SK-N-SH (cell line): Measurements from ENCODE around the gene SLC50A1. TPM values are rescaled to one million over a fixed set of nuclear protein-coding genes. Genes with fewer than 3 reads are reported as not detected.

Experiments
- CTCF ChIA-PET: fragments of 300-600, 350-600 bp; formaldehyde crosslinking; extraction: SDS; loops from one replicate; lab custom pipeline; 2021; lab: Yijun Ruan, JAX
- POLR2A ChIA-PET: fragments of 350-600 bp; sonication (Branson Sonifier 250); formaldehyde crosslinking; extraction: SDS; loops from one replicate; lab custom pipeline; 2020; ENCODE audit warnings: antibody characterized with exemption, inconsistent platforms; lab: Yijun Ruan, JAX
- DNase-seq: peaks from one replicate; pipeline ENCODE4 v3.0.0; 2012
- H2AFZ ChIP-seq: fragments of 200-600 bp; sonication (generic); 2 replicates; pipeline ENCODE4 v1.8.1; 2016; ENCODE audit warnings: antibody characterized with exemption, mild to moderate bottlenecking, low read depth
- H3F3A ChIP-seq: fragments of 200-600 bp; sonication (generic); replicated peaks from 2 replicates; pipeline ENCODE3; 2016; ENCODE audit warnings: antibody characterized with exemption, mild to moderate bottlenecking; ENCODE audit not compliant: insufficient read depth
- H3K27ac ChIP-seq, 2 experiments: fragments of 200-500 bp in 1 of 2; fragments of 200-600 bp in 1 of 2; sonication (Bioruptor generic) in 1 of 2; sonication (generic), shearing (Covaris generic) in 1 of 2; 2 replicates each; pipeline versions ENCODE4 v1.5.1 to v1.6.1; 2014 to 2016; ENCODE audit warnings: low read depth in 2 of 2, inconsistent platforms in 1 of 2, low read length in 1 of 2, mild to moderate bottlenecking in 1 of 2, mixed read lengths in 1 of 2
- H3K27me3 ChIP-seq: fragments of 200-600 bp; sonication (generic), shearing (Covaris generic); 2 replicates; pipeline ENCODE4 v1.6.1; 2016; ENCODE audit warnings: mixed run types; ENCODE audit not compliant: insufficient read depth
- H3K36me3 ChIP-seq, 2 experiments: fragments of 200-500 bp in 1 of 2; fragments of 200-600 bp in 1 of 2; sonication (Bioruptor generic) in 1 of 2; sonication (generic) in 1 of 2; replicated peaks in 1 of 2; 2 replicates each; pipeline versions ENCODE3 to v1.5.1; 2014 to 2016; ENCODE audit warnings: low read length in 1 of 2, mild to moderate bottlenecking in 1 of 2; ENCODE audit not compliant: insufficient read depth in 2 of 2, control insufficient read depth in 1 of 2
- H3K4me1 ChIP-seq, 2 experiments: fragments of 200-500 bp in 1 of 2; fragments of 200-600 bp in 1 of 2; sonication (Bioruptor generic) in 1 of 2; sonication (generic), shearing (Covaris generic) in 1 of 2; 2 replicates each; pipeline versions ENCODE4 v1.5.1 to v1.6.1; 2014 to 2016; ENCODE audit warnings: low read depth in 1 of 2, low read length in 1 of 2, mixed run types in 1 of 2; ENCODE audit not compliant: insufficient read depth in 2 of 2, control insufficient read depth in 1 of 2
- H3K4me2 ChIP-seq: fragments of 200-600 bp; sonication (generic), shearing (Covaris generic); 2 replicates; pipeline ENCODE4 v1.6.1; 2017; ENCODE audit warnings: mixed run types
- H3K4me3 ChIP-seq, 2 experiments: fragments of 200-500 bp in 1 of 2; fragments of 200-600 bp in 1 of 2; sonication (Bioruptor generic) in 1 of 2; sonication (generic), shearing (Covaris generic) in 1 of 2; 2 replicates each; pipeline versions ENCODE4 v1.5.1 to v1.8.1; 2014 to 2016; ENCODE audit warnings: low read depth in 2 of 2, inconsistent platforms in 1 of 2, low read length in 1 of 2, mild to moderate bottlenecking in 1 of 2, mixed read lengths in 1 of 2, moderate library complexity in 1 of 2
- H3K79me2 ChIP-seq: fragments of 200-600 bp; sonication (generic); 2 replicates; pipeline ENCODE4 v1.8.1; 2017; ENCODE audit warnings: mild to moderate bottlenecking; ENCODE audit not compliant: insufficient read depth
- H3K9ac ChIP-seq: fragments of 200-600 bp; sonication (generic); 2 replicates; pipeline ENCODE4 v1.6.1; 2017; ENCODE audit warnings: mixed run types
- H3K9me2 ChIP-seq: fragments of 200-600 bp; sonication (generic); 2 replicates; pipeline ENCODE4 v1.6.1; 2017; ENCODE audit warnings: mixed run types
- H3K9me3 ChIP-seq: fragments of 200-600 bp; sonication (generic); 2 replicates; pipeline ENCODE4 v1.6.1; 2017; ENCODE audit warnings: mixed run types, mild to moderate bottlenecking, moderate library complexity
- H4K20me1 ChIP-seq: fragments of 200-600 bp; sonication (generic); 2 replicates; pipeline ENCODE4 v1.6.1; 2017; ENCODE audit warnings: mild to moderate bottlenecking, mixed run types; ENCODE audit not compliant: insufficient read depth
- CTCF ChIP-seq: fragments of 200-600 bp; sonication (generic); IDR thresholded peaks from 2 replicates; pipeline ENCODE4 v1.6.1; 2017; ENCODE audit warnings: antibody characterized with exemption, mild to moderate bottlenecking, moderate library complexity
- ELF1 ChIP-seq: IDR thresholded peaks from 2 replicates; pipeline ENCODE4 v1.4.0; 2012
- FOSL2 ChIP-seq: IDR thresholded peaks from 2 replicates; pipeline ENCODE4 v1.4.0; 2012; ENCODE audit warnings: low read depth, mild to moderate bottlenecking, moderate library complexity, borderline replicate concordance
- FOXJ3 ChIP-seq: sonication (generic); formaldehyde crosslinking; IDR thresholded peaks from 2 replicates; pipeline ENCODE4 v1.5.1; 2020; ENCODE audit warnings: mild to moderate bottlenecking, missing genetic modification reagents
- FOXM1 ChIP-seq: IDR thresholded peaks from 2 replicates; pipeline ENCODE4 v1.4.0; 2012; ENCODE audit warnings: low read depth, mild to moderate bottlenecking
- GATA2 ChIP-seq: sonication (generic); formaldehyde crosslinking; IDR thresholded peaks from 2 replicates; pipeline ENCODE4 v1.5.0; 2020; ENCODE audit warnings: mild to moderate bottlenecking, missing genetic modification reagents
- JUND ChIP-seq: IDR thresholded peaks from 2 replicates; pipeline ENCODE4 v1.4.0; 2012
- MEF2A ChIP-seq: IDR thresholded peaks from 2 replicates; pipeline ENCODE4 v1.4.0; 2012; ENCODE audit warnings: low read depth, borderline replicate concordance
- MXI1 ChIP-seq: IDR thresholded peaks from 2 replicates; pipeline ENCODE4 v1.6.1; 2012; ENCODE audit warnings: mild to moderate bottlenecking, low read depth, low read length, improper control_type of control experiment
- NFIC ChIP-seq: IDR thresholded peaks from 2 replicates; pipeline ENCODE4 v1.4.0; 2012; ENCODE audit warnings: borderline replicate concordance
- NRF1 ChIP-seq: IDR thresholded peaks from 2 replicates; pipeline ENCODE4 v1.6.1; 2012; ENCODE audit warnings: low read depth, mild to moderate bottlenecking, low read length
- RAD21 ChIP-seq: IDR thresholded peaks from 2 replicates; pipeline ENCODE4 v1.6.1; 2012; ENCODE audit warnings: mild to moderate bottlenecking, low read length
- RCOR1 ChIP-seq: fragments of 150-350 bp; IDR thresholded peaks from 2 replicates; pipeline ENCODE4 v1.6.1; 2017; ENCODE audit warnings: antibody characterized with exemption, low read length
- REST ChIP-seq: IDR thresholded peaks from 2 replicates; pipeline ENCODE4 v1.6.1; 2012; ENCODE audit warnings: mild to moderate bottlenecking, low read depth, low read length, moderate library complexity
- RFX5 ChIP-seq: IDR thresholded peaks from 2 replicates; pipeline ENCODE4 v1.6.1; 2012; ENCODE audit warnings: mild to moderate bottlenecking, improper control_type of control experiment, low read length
- RXRA ChIP-seq: IDR thresholded peaks from 2 replicates; pipeline ENCODE4 v1.4.0; 2012; ENCODE audit warnings: low read depth, mild to moderate bottlenecking, borderline replicate concordance
- SIN3A ChIP-seq: IDR thresholded peaks from 2 replicates; pipeline ENCODE4 v1.6.1; 2012; ENCODE audit warnings: low read depth, mild to moderate bottlenecking, low read length, moderate library complexity, borderline replicate concordance
- SMC3 ChIP-seq: IDR thresholded peaks from 2 replicates; pipeline ENCODE4 v1.6.1; 2012; ENCODE audit warnings: low read depth, low read length, improper control_type of control experiment
- TEAD4 ChIP-seq: IDR thresholded peaks from 2 replicates; pipeline ENCODE4 v1.4.0; 2012; ENCODE audit warnings: mild to moderate bottlenecking, borderline replicate concordance; ENCODE audit not compliant: insufficient read depth
- WGBS: methylation state at CpG from one replicate; pipeline ENCODE4 v1.1.6; 2017; ENCODE audit warnings: low lambda C conversion rate; 5-methylcytosine and 5-hydroxymethylcytosine counted together
- polyA plus RNA-seq, 3 experiments: library from polyadenylated mRNA; depleted of rRNA; stranded (reverse); fragments of >200 nt; gene quantifications; 2 replicates each; pipeline ENCODE4 v1.2.3, GENCODE V29; 2012
- TF ChIP-seq, protein P1 (sequence below): IDR thresholded peaks from 2 replicates; pipeline ENCODE4 v1.4.0; 2012; ENCODE audit warnings: low read depth

Gene SLC50A1
- polyA plus RNA-seq, 1 of the 3 experiments (the other 2 are of a cell fraction): 58.4 TPM

DNA sequence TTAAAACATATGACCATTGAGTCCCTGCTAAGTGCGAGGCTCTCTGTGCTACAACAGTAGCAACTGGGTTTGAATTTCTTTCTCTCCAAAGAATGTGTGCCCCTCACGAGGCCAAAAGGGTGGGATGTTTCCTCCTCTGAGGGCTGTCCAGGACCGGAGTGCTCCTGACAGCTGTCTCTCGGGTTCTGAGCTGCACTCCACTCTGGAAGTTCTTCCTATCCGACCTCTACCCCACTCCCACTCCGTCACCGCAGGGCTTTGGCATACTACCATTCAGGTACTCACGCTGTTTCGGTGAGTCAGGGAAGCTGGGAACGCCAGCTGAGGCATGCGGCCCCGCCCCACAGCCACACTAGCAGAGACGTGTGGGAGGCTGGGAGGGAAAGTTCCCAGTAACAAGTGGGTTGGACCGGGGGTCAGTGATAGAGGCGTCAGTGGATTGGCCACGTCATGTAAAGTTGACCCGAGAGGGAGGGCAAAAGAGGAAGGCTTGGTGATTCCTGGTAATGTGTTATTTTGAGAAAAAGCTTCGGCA lies 705 bp upstream of the SLC50A1 start:
- H3K9me3 ChIP-seq: no peaks in the 10 kb centered on the region
- peak overlapping the region; percentile 96 to 98 for H3K27ac ChIP-seq
- peak overlapping the region; percentile 89 for H3K9ac ChIP-seq
- H3K79me2 ChIP-seq: peaks cover 38% of the 10 kb centered on the region
- TF ChIP-seq FOXJ3 (CRISPR knock-in tag) (no peak), SMC3 (no peak), NRF1 (no peak), RCOR1 (no peak), MXI1 (peak; percentile 55), MEF2A (no peak), RXRA (no peak), FOXM1 (no peak), SIN3A (peak; percentile 37; the same call in 1 of the 2 replicates), REST (no peak), CTCF (no peak), JUND (no peak), NFIC (no peak), FOSL2 (peak; percentile 31; the same call in 1 of the 2 replicates), RFX5 (0 out of 2 replicates have a peak, but pooled peaks have one; percentile 16), RAD21 (no peak), ELF1 (no peak), GATA2 (CRISPR knock-in tag) (0 out of 2 replicates have a peak, but pooled peaks have one; percentile 6), TEAD4 (no peak)
- TF ChIP-seq, protein P1, sequence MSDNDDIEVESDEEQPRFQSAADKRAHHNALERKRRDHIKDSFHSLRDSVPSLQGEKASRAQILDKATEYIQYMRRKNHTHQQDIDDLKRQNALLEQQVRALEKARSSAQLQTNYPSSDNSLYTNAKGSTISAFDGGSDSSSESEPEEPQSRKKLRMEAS: peak; percentile 65
- peak; percentile 66 for DNase-seq
- CTCF ChIA-PET: interaction anchor here (0.7 to 5.6 kb wide), 11 partner anchors 11 to 286 kb away, joined by 3 to 43 read pairs (median 4); partner anchors contain the start of genes KRTCAP2, MTX1 and THBS3
- no peaks in the 10 kb centered on the region for H4K20me1 ChIP-seq
- 9% methylated on average over 17 of the region's 18 CpGs for WGBS
- peaks cover 17 to 34% of the 10 kb centered on the region in 2 experiments for H3K36me3 ChIP-seq
- H3K27me3 ChIP-seq: no peaks in the 10 kb centered on the region
- peak overlapping the region; percentile 72 to 73 for H3K4me3 ChIP-seq
- H2AFZ ChIP-seq: peak overlapping the region; percentile 78
- peak overlapping the region; percentile 91 for H3K4me2 ChIP-seq
- no peaks in the 10 kb centered on the region for H3K9me2 ChIP-seq
- POLR2A ChIA-PET: interaction anchor here (1.0 to 1.6 kb wide), 2 partner anchors 33 to 43 kb away, joined by 4 to 5 read pairs; no protein-coding TSS in a partner anchor
- peaks cover 9 to 43% of the 10 kb centered on the region in 2 experiments; a peak in 3 of 4 replicates for H3K4me1 ChIP-seq
- H3F3A ChIP-seq: peaks cover 35% of the 10 kb centered on the region
